Breast epithelium (tissue), 4 donors: ENCODE measurements around the gene NPIPB2. TPM values are rescaled to one million over a fixed set of nuclear protein-coding genes. Genes with fewer than 3 reads are reported as not detected.

Source experiments
- DNase-seq, 2 donors: peaks; one replicate each; pipeline ENCODE4 v3.0.0-alpha.2; 2019; ENCODE audit warnings: low spot score in 2 of 2
- H3K27ac ChIP-seq, 2 donors: fragments of 200-600 bp; sonication (generic) in 1 of 2; one replicate each; pipeline ENCODE4 v1.5.1; 2016 to 2019; ENCODE audit warnings: mild to moderate bottlenecking in 1 of 2
- H3K27me3 ChIP-seq, 2 donors: fragments of 200-600 bp; sonication (generic) in 1 of 2; one replicate each; pipeline versions ENCODE4 v1.5.1 to v1.6.0; 2017 to 2019; ENCODE audit warnings: control low read depth in 1 of 2, mild to moderate bottlenecking in 1 of 2
- H3K36me3 ChIP-seq: fragments of 200-600 bp; one replicate; pipeline ENCODE4 v1.5.1; 2019
- H3K4me1 ChIP-seq, 2 donors: fragments of 200-600 bp; sonication (generic); one replicate each; pipeline ENCODE4 v1.5.1; 2016 to 2019; ENCODE audit warnings: control low read depth in 1 of 2
- H3K4me3 ChIP-seq, 3 donors: fragments of 200-600 bp; sonication (generic); 1 replicate in 2 of 3; 2 replicates in 1 of 3; pipeline ENCODE4 v1.5.1; 2016 to 2019; ENCODE audit warnings: mild to moderate bottlenecking in 3 of 3, moderate library complexity in 2 of 3
- H3K9me3 ChIP-seq, 2 donors: fragments of 200-600 bp; sonication (generic) in 1 of 2; one replicate each; pipeline ENCODE4 v1.5.1; 2016 to 2019; ENCODE audit warnings: control low read depth in 1 of 2
- CTCF ChIP-seq, 3 donors: fragments of 450-650 bp; IDR thresholded peaks; one replicate each; pipeline ENCODE4 v1.5.1; 2016 to 2017; ENCODE audit warnings: antibody characterized with exemption in 3 of 3, mild to moderate bottlenecking in 3 of 3, moderate library complexity in 3 of 3
- POLR2A ChIP-seq: fragments of 450-650 bp; IDR thresholded peaks from one replicate; pipeline ENCODE4 v1.6.1; 2016; ENCODE audit warnings: antibody characterized with exemption, mild to moderate bottlenecking, moderate library complexity
- POLR2AphosphoS5 ChIP-seq, 3 donors: sonication (generic); formaldehyde crosslinking; IDR thresholded peaks; one replicate each; pipeline ENCODE4 v1.6.1; 2017; ENCODE audit warnings: antibody characterized with exemption in 3 of 3
- intact Hi-C: fragments of 100-400 bp; cut with DNase I; formaldehyde crosslinking; loops from one replicate; pipeline ENCODE4 v1.15.1; 2023; ENCODE audit warnings: low total_unique reads
- total RNA-seq, 3 donors: library from RNA; depleted of rRNA; stranded (reverse); fragments of >200 nt; gene quantifications; one replicate each; pipeline ENCODE4 v1.1.0, GENCODE V29; 2016

The NPIPB2 gene
- total RNA-seq, 3 donors from 2014 or later = 14.8 to 23.9 (median 20.3) TPM

- Histone ChIP-seq H3K27ac (no peak overlapping the region), H3K27me3 (no peaks in the 10 kb centered on the region), H3K4me1 (no peaks in the 10 kb centered on the region), H3K36me3 (peaks cover 3% of the 10 kb centered on the region), H3K4me3 (no peak overlapping the region), H3K9me3 (no peaks in the 10 kb centered on the region)
- intact Hi-C loops = no loop called here
- DNase-seq = no peak
- TF ChIP-seq POLR2AphosphoS5 (IDR thresholded peaks at IDR 0.05) = no peak
Measured at GRCh38 chr16:11884035-11884434, 57.8 kb downstream of the NPIPB2 start.

- H3K36me3 ChIP-seq = peaks cover 3% of the 10 kb centered on the region
- no peak for DNase-seq
- H3K4me3 ChIP-seq = no peak overlapping the region
- intact Hi-C loops = no loop called here
- H3K4me1 ChIP-seq = no peaks in the 10 kb centered on the region
- TF ChIP-seq CTCF (IDR thresholded peaks at IDR 0.05) (no peak), POLR2AphosphoS5 (IDR thresholded peaks at IDR 0.05) (no peak), POLR2A (no peak)
- no peaks in the 10 kb centered on the region for H3K9me3 ChIP-seq
- no peaks in the 10 kb centered on the region for H3K27me3 ChIP-seq
- H3K27ac ChIP-seq = no peak overlapping the region
Measured at GRCh38 chr16:11880007-11880406, 61.8 kb downstream of the NPIPB2 start.

GRCh38 chr16:11877374-11877773 is 64.5 kb downstream of the NPIPB2 start:
- H3K4me1 ChIP-seq = no peaks in the 10 kb centered on the region
- no peak overlapping the region for H3K4me3 ChIP-seq
- H3K36me3 ChIP-seq = peaks cover 3% of the 10 kb centered on the region
- intact Hi-C loops = no loop called here
- H3K9me3 ChIP-seq = no peaks in the 10 kb centered on the region
- TF ChIP-seq CTCF (IDR thresholded peaks at IDR 0.05) = no peak
- TF ChIP-seq POLR2AphosphoS5 (IDR thresholded peaks at IDR 0.05) = no peak
- TF ChIP-seq POLR2A = no peak
- no peaks in the 10 kb centered on the region for H3K27me3 ChIP-seq
- DNase-seq = no peak
- no peak overlapping the region for H3K27ac ChIP-seq

Other genes starting within 250 kb of the NPIPB2 start
- 10 to 100 TPM; 38.6 to 53.7 (median 47.9) TPM for gene TXNDC11, start 199.2 kb downstream of the NPIPB2 start, total RNA-seq
- gene ZC3H7A, start 144.8 kb downstream of the NPIPB2 start, total RNA-seq = 10 to 100 TPM; 58.4 to 70.7 (median 67.5) TPM
- 100 to 1,000 TPM; 150 to 219 (median 172) TPM for gene RSL1D1, start 90.5 kb downstream of the NPIPB2 start, total RNA-seq
- 10 to 100 TPM; 61.3 to 68.5 (median 67.6) TPM for gene GSPT1, start 26.1 kb downstream of the NPIPB2 start, total RNA-seq
- under 1 TPM in 2 of 3 donors, not detected in 1; 0.44 to 0.98 TPM for gene TNFRSF17, start 23.2 kb upstream of the NPIPB2 start, total RNA-seq
- 10 to 100 TPM; 19.2 to 37.4 (median 28.8) TPM for gene SNX29, start 34.7 kb upstream of the NPIPB2 start, total RNA-seq